CD14-positive monocyte (primary cell): ENCODE measurements around the gene IFI27L2. TPM values are rescaled to one million over a fixed set of nuclear protein-coding genes. Genes with fewer than 3 reads are reported as not detected.

ENCODE experiments used
- DNase-seq, 3 donors: peaks; one replicate each; pipeline ENCODE4 v3.0.0-alpha.2; 2011 to 2022
- H2AFZ ChIP-seq: 2 replicates; pipeline ENCODE4 v1.6.0; 2012; ENCODE audit warnings: mild to moderate bottlenecking, low read depth, low read length, inconsistent platforms; ENCODE audit not compliant: insufficient read depth, poor library complexity, severe bottlenecking
- H3K27ac ChIP-seq, 2 donors: 1 replicate in 1 of 2; 2 replicates in 1 of 2; pipeline ENCODE4 v1.5.1; 2012 to 2013; ENCODE audit warnings: low read length in 2 of 2, control low read depth in 1 of 2, inconsistent platforms in 1 of 2, low read depth in 1 of 2, mild to moderate bottlenecking in 1 of 2
- H3K27me3 ChIP-seq, 2 donors: one replicate each; pipeline versions ENCODE4 v1.6.0 to v1.6.1; 2011 to 2013; ENCODE audit warnings: low read length in 2 of 2; ENCODE audit not compliant: control insufficient read depth in 2 of 2, insufficient read depth in 2 of 2
- H3K36me3 ChIP-seq, 2 donors: replicated peaks in 1 of 2; 1 replicate in 1 of 2; 2 replicates in 1 of 2; pipeline versions ENCODE4 v1.5.1 to v1.6.1; 2012 to 2013; ENCODE audit warnings: low read length in 2 of 2, control low read depth in 1 of 2, inconsistent platforms in 1 of 2, mild to moderate bottlenecking in 1 of 2; ENCODE audit not compliant: insufficient read depth in 2 of 2, control insufficient read depth in 1 of 2
- H3K4me1 ChIP-seq, 2 donors: 1 replicate in 1 of 2; 2 replicates in 1 of 2; pipeline versions ENCODE4 v1.5.1 to v1.6.1; 2012 to 2013; ENCODE audit warnings: low read length in 2 of 2, control low read depth in 1 of 2, inconsistent platforms in 1 of 2, mild to moderate bottlenecking in 1 of 2, moderate library complexity in 1 of 2; ENCODE audit not compliant: insufficient read depth in 2 of 2, control insufficient read depth in 1 of 2
- H3K4me2 ChIP-seq: replicated peaks from 2 replicates; pipeline ENCODE3; 2012; ENCODE audit warnings: low read length, moderate library complexity, mild to moderate bottlenecking; ENCODE audit not compliant: poor library complexity, severe bottlenecking; ENCODE audit errors: extremely low read depth
- H3K4me3 ChIP-seq, 3 experiments: fragments of 200-600 bp in 1 of 3; sonication (generic) in 1 of 3; replicated peaks in 1 of 3; 1 replicate in 2 of 3; 2 replicates in 1 of 3; pipeline ENCODE4 v1.5.1; 2011 to 2013; ENCODE audit warnings: low read length in 3 of 3, mild to moderate bottlenecking in 3 of 3, control low read depth in 2 of 3, low read depth in 2 of 3, inconsistent platforms in 1 of 3, moderate library complexity in 1 of 3
- H3K79me2 ChIP-seq: 2 replicates; pipeline ENCODE4 v1.6.0; 2012; ENCODE audit warnings: mild to moderate bottlenecking, control low read depth, inconsistent platforms, low read length, moderate library complexity; ENCODE audit not compliant: insufficient read depth
- H3K9ac ChIP-seq: 2 replicates; pipeline ENCODE4 v1.6.0; 2017; ENCODE audit warnings: low read length, mild to moderate bottlenecking; ENCODE audit not compliant: insufficient read depth, poor library complexity, severe bottlenecking
- H3K9me3 ChIP-seq, 2 donors: replicated peaks in 1 of 2; 1 replicate in 1 of 2; 2 replicates in 1 of 2; pipeline versions ENCODE4 v1.5.1 to v1.6.1; 2012 to 2013; ENCODE audit warnings: low read length in 2 of 2, control low read depth in 1 of 2; ENCODE audit not compliant: control insufficient read depth in 1 of 2, insufficient read depth in 1 of 2
- H4K20me1 ChIP-seq: 2 replicates; pipeline ENCODE4 v1.6.0; 2012; ENCODE audit warnings: mild to moderate bottlenecking, low read length, control low read depth, moderate library complexity; ENCODE audit not compliant: insufficient read depth
- H3K27ac Mint-ChIP-seq, 7 donors: one replicate each; pipeline ENCODE4 v1.8.0; 2020; ENCODE audit warnings: mild to moderate bottlenecking in 7 of 7, mixed read lengths in 7 of 7, moderate library complexity in 6 of 7, inconsistent platforms in 2 of 7
- H3K27me3 Mint-ChIP-seq, 3 donors: one replicate each; pipeline ENCODE4 v1.8.0; 2021 to 2022; ENCODE audit warnings: low read depth in 3 of 3, mild to moderate bottlenecking in 3 of 3, mixed read lengths in 3 of 3, moderate library complexity in 3 of 3, inconsistent platforms in 1 of 3
- H3K36me3 Mint-ChIP-seq, 2 donors: one replicate each; pipeline ENCODE4 v1.8.0; 2020; ENCODE audit warnings: mixed read lengths in 2 of 2, inconsistent platforms in 1 of 2, mild to moderate bottlenecking in 1 of 2
- H3K4me1 Mint-ChIP-seq: one replicate; pipeline ENCODE4 v1.8.0; 2020; ENCODE audit warnings: mild to moderate bottlenecking, mixed read lengths
- H3K4me3 Mint-ChIP-seq, 2 donors: one replicate each; pipeline ENCODE4 v1.8.0; 2020; ENCODE audit warnings: mild to moderate bottlenecking in 2 of 2, mixed read lengths in 2 of 2, moderate library complexity in 1 of 2
- H3K9me3 Mint-ChIP-seq, 7 donors: one replicate each; pipeline ENCODE4 v1.8.0; 2020 to 2022; ENCODE audit warnings: mixed read lengths in 7 of 7, mild to moderate bottlenecking in 6 of 7, moderate library complexity in 6 of 7, inconsistent platforms in 2 of 7
- WGBS: methylation state at CpG from one replicate; pipeline ENCODE4 v1.1.5; 2013; ENCODE audit warnings: missing lambda C conversion rate; ENCODE audit not compliant: insufficient coverage; 5-methylcytosine and 5-hydroxymethylcytosine counted together
- intact Hi-C, 2 donors: fragments of 100-400 bp; cut with micrococcal nuclease; formaldehyde crosslinking; loops; one replicate each; pipeline versions ENCODE4 v1.15.0 to v1.15.1; 2023
- polyA plus RNA-seq, 3 donors: library from polyadenylated mRNA; depleted of rRNA in 1 of 3; unstranded in 2 of 3; stranded (reverse) in 1 of 3; fragments of 300-500 nt in 2 of 3; fragments of >200 nt in 1 of 3; fragmentation: Illumina TruSeq in 2 of 3; gene quantifications; 1 replicate in 2 of 3; 2 replicates in 1 of 3; pipeline ENCODE4 v1.2.3, GENCODE V29; 2012 to 2021
- TF ChIP-seq, protein P1 (sequence below): fragments of 200-600 bp; IDR thresholded peaks from one replicate; pipeline ENCODE4 v1.8.0; 2022; ENCODE audit warnings: antibody characterized with exemption, mild to moderate bottlenecking

The IFI27L2 gene
- polyA plus RNA-seq, 3 donors, result 55.4 to 156 (median 96.1) TPM

- TF ChIP-seq, protein P1, sequence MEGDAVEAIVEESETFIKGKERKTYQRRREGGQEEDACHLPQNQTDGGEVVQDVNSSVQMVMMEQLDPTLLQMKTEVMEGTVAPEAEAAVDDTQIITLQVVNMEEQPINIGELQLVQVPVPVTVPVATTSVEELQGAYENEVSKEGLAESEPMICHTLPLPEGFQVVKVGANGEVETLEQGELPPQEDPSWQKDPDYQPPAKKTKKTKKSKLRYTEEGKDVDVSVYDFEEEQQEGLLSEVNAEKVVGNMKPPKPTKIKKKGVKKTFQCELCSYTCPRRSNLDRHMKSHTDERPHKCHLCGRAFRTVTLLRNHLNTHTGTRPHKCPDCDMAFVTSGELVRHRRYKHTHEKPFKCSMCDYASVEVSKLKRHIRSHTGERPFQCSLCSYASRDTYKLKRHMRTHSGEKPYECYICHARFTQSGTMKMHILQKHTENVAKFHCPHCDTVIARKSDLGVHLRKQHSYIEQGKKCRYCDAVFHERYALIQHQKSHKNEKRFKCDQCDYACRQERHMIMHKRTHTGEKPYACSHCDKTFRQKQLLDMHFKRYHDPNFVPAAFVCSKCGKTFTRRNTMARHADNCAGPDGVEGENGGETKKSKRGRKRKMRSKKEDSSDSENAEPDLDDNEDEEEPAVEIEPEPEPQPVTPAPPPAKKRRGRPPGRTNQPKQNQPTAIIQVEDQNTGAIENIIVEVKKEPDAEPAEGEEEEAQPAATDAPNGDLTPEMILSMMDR, result no peak
- peaks cover 0 to 12% (median 10%) of the 10 kb centered on the region in 3 donors for H3K27me3 Mint-ChIP-seq
- intact Hi-C loops, result loop anchor here in 1 of 2 donors (5.0 kb wide), 1 partner anchor 102 kb away; no protein-coding TSS in a partner anchor
- Histone ChIP-seq H3K4me1 (peaks cover under 1 to 1% of the 10 kb centered on the region in 2 donors), H3K27me3 (no peaks in the 10 kb centered on the region), H3K27ac (no peak overlapping the region), H3K79me2 (no peaks in the 10 kb centered on the region), H3K36me3 (no peaks in the 10 kb centered on the region), H3K9ac (no peak overlapping the region), H3K4me2 (no peak overlapping the region), H4K20me1 (no peaks in the 10 kb centered on the region), H2AFZ (no peak overlapping the region), H3K4me3 (no peak overlapping the region), H3K9me3 (peaks cover 0 to 5% of the 10 kb centered on the region in 2 donors)
- H3K4me3 Mint-ChIP-seq, result no peak overlapping the region
- H3K9me3 Mint-ChIP-seq, result peaks cover 4 to 13% (median 8%) of the 10 kb centered on the region in 7 donors
- WGBS, result 94% methylated on average over 3 of the region's 5 CpGs
- H3K36me3 Mint-ChIP-seq, result no peaks in the 10 kb centered on the region
- H3K4me1 Mint-ChIP-seq, result peaks cover 4% of the 10 kb centered on the region
- DNase-seq, result no peak
- H3K27ac Mint-ChIP-seq, result no peak overlapping the region
Measured at GRCh38 chr14:94139421-94139820, 10.0 kb upstream of the IFI27L2 start.

DNA sequence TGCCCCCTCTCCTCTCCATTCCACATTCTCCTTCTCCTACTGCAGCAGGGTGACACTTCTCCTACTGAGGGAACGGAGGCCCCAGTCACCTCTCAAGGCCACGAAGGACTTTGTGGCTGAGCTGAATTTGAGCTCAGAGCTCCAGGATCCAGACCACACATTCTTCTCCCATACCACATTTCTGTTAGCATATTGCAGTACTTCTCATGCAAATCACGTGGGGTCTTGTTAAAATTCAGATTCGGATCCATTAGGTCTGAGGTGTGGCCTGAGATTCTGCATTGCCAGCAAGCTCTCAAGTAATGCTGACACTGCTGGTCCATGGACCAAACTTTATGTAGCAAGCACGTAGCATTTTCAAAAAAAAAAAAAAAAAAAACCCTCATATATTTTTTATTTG, 9.6 kb upstream of the IFI27L2 start:
- peaks cover 0 to 5% of the 10 kb centered on the region in 2 donors for H3K9me3 ChIP-seq
- H3K27me3 Mint-ChIP-seq, result peaks cover 3 to 14% (median 10%) of the 10 kb centered on the region in 3 donors
- H3K9me3 Mint-ChIP-seq, result peaks cover 4 to 13% (median 8%) of the 10 kb centered on the region in 7 donors
- H3K4me1 Mint-ChIP-seq, result peaks cover 2% of the 10 kb centered on the region
- DNase-seq, result no peak
- TF ChIP-seq, protein P1, result no peak
- intact Hi-C loops, result loop anchor here in 1 of 2 donors (5.0 kb wide), 1 partner anchor 102 kb away; no protein-coding TSS in a partner anchor
- no peaks in the 10 kb centered on the region for H3K36me3 Mint-ChIP-seq
- no peak overlapping the region for H3K4me2 ChIP-seq
- no peak overlapping the region for H3K27ac Mint-ChIP-seq
- no peak overlapping the region for H3K27ac ChIP-seq
- 89% methylated on average over 4 of the region's 5 CpGs for WGBS
- no peaks in the 10 kb centered on the region for H3K36me3 ChIP-seq
- H3K79me2 ChIP-seq, result no peaks in the 10 kb centered on the region
- H3K4me1 ChIP-seq, result no peaks in the 10 kb centered on the region
- H3K9ac ChIP-seq, result no peak overlapping the region
- no peaks in the 10 kb centered on the region for H3K27me3 ChIP-seq
- no peak overlapping the region for H2AFZ ChIP-seq
- H4K20me1 ChIP-seq, result no peaks in the 10 kb centered on the region
- no peak overlapping the region for H3K4me3 ChIP-seq
- H3K4me3 Mint-ChIP-seq, result no peak overlapping the region
